ENCODE results near the gene ALOX15.
"Not testable (repeated sequence)": the region's sequence is repeated elsewhere in the genome, so short reads cannot be mapped to it uniquely, and the experiment has no call there.

Gene ALOX15

DNA sequence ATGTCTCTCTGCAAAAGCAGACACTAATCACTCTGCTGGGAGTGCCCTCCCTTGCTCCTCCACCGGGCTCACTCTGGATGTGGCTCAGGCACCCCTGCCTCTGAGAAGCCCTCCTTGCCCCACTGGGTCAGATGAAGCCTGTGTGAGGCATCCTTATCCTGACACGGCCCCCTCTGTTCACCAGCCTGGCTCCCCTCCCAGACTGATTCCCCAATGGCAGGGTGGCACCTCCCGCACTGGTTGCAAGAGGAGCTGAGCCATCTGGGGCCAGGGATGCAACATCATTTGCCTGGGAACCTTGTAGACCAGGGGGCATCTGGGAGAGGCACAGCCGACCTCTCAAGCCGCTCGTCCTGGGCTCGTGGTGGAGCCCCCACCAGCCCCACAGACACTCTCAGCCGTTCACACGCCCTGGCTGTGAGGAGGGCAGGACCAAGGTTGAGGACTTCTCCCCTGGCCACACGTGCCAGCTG, 50.5 kb downstream of the ALOX15 start:
- no peak for DNase-seq

- not testable (repeated sequence) for DNase-seq
Observed at GRCh38 chr17:4590042-4590441, 51.4 kb downstream of the ALOX15 start.

- DNase-seq = no peak
Observed at GRCh38 chr17:4588898-4589625, 52.4 kb downstream of the ALOX15 start.

DNA sequence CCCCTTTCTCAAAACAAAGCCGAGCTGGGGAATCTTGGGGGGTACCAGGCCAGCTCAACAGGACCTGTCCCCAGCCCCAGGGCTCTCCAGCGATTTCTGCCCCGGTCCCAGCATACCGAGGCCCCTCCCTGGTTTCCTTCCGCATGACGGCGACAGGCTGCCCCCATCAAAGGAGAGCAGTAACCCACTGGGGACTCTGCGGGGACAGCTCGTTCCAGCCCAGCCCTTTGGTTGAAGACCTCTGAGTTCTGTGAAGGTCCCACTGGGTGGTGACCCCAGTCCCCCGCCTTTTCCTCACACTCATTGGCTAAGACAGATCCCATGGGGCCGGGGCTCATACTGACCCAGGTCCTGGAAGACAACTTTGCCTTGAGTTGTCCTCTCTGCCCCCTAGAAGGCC, 53.1 kb downstream of the ALOX15 start:
- DNase-seq = no peak

DNA sequence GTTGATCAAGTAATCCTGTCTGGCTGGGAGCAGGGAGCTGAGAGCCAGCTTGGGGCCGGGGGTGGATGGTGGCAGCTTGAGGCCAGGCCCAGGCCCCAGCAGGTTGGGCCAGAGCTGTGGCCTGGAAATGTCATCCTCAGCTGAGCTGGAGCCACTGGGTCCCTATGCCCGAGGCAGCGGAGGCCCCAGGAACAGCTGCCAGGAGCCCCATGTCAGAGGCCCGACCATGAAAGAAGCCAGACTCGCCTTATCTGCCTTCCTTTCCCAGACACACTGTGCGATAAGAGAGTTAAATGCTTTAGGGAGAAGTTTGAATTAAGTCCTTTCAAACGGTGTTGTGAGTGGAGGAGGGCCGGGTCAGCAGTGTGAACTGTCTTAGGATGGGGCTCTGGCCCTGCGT, 53.7 kb downstream of the ALOX15 start:
- DNase-seq = no peak

DNA sequence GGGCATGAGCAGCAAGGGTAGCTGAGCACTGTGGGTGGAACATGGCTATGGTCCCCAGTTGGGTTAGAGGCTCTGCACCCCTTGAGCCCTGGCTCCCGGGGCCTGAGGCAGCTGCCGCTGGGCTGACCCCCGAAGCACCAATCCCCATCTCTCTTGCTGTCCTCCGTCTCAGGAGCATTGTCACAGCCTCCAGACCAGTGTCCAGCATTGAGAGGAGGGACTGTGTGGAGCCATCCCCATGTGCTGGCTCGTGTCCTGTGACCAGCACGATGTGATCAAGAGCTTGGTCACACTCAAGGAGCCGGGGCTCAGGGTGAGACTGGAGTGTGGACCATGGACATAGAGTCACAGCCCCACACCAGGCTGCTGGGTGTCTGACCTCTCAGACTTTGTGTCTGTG, 54.3 kb downstream of the ALOX15 start:
- DNase-seq = no peak

- DNase-seq = no peak
Observed at GRCh38 chr17:4586043-4586442, 55.4 kb downstream of the ALOX15 start.

- DNase-seq = no peak
Observed at GRCh38 chr17:4585638-4585994, 55.9 kb downstream of the ALOX15 start.

- DNase-seq = peak; percentile 60
Observed at GRCh38 chr17:4584917-4585637, 56.4 kb downstream of the ALOX15 start.

DNA sequence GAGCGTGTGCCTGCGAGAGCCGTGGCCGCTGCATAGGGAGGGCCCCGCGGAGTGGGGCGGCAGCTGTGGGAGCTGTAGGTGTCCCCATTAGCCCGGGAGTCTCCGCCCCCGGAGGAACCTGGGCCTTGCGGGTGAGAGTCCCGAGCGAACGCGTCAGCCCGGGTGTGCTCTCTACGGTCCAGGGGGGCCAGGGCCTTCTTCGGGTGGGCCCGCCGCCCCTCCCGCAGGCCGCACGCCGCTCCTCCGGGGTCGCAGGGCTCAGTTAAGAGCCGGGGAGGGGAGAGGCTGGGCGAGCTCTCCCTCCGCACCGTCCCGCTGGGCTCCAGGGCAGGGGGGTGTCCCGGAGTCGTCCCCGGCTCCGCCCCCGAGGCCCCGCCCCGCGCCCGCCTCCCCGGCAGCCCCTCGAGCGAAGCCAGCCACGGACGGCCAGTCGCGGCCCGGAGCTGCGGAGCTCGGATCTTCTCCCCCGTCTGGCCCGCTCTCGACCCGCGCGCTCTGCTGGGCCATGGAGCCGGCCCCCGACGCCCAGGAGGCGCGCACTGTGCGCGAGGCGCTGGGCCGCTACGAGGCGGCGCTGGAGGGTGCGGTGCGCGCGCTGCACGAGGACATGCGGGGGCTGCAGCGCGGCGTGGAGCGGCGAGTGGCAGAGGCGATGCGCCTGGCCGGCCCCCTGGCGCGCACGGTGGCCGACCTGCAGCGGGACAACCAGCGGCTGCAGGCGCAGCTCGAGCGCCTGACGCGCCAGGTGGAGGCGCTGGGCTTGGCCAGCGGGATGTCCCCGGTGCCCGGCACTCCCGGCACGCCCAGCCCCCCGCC, 57.2 kb downstream of the ALOX15 start, which contains the start of gene SMTNL2:
Gene SMTNL2 (plus strand): TSS at position 429 of the 816 bp plus-strand sequence. CDS start 77 bp downstream, at position 506.
- peak; percentile 81 for DNase-seq

GRCh38 chr17:4583782-4584100, 57.7 kb downstream of the ALOX15 start:
- peak; percentile 88 for DNase-seq

- DNase-seq = no peak
Observed at GRCh38 chr17:4583206-4583605, 58.3 kb downstream of the ALOX15 start.

GRCh38 chr17:4582691-4583090, 58.8 kb downstream of the ALOX15 start:
- no peak for DNase-seq

DNA sequence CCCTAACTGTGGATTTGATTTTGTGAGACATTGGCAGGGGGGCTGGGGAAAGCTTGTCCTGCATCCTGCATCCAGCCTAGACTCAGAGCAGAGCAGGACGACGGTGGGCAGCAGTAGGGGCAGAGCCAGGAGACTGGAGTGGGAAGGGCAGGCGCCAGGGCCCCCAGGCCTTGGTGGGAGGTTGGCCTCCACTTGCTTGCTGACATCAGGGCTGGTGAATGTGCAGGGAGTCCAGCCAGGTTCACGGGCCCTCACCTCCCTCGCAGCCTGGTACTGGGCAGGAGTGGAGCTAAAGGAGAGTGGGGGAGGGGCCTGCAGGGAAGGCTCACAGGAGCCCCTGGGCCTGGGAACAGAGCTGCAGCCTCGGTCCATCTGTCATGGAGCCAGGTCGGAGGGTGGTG, 59.4 kb downstream of the ALOX15 start:
- DNase-seq = no peak
